ENCODE results near the gene RNF212. TPM values are rescaled to one million over a fixed set of nuclear protein-coding genes. Genes with fewer than 3 reads are reported as not detected.

Gene RNF212
- total and polyA plus RNA-seq, 2 of the 13 experiments (the other 11 are each of a cell fraction or from before 2014, with no cell fraction given), result not detected

- H4K20me1 ChIP-seq (ENCODE audit: insufficient read depth, low read length), result no peaks in the 10 kb centered on the region
- H3K79me2 ChIP-seq (ENCODE audit: insufficient read depth, low read length), result no peaks in the 10 kb centered on the region
- no peak overlapping the region for H3K9ac ChIP-seq (ENCODE audit: insufficient read depth, low read depth, low read length)
- no peaks in the 10 kb centered on the region for H3K36me3 ChIP-seq (replicated peaks in 1 of 2; ENCODE audit: control insufficient read depth in 1 of 2, insufficient read depth in 2 of 2, low read length in 2 of 2)
- in situ Hi-C loops (cut with HindIII; ENCODE audit: extremely low pct_ligation_motif_present, low pct_unique_long_range_greater_than_20kb), result no loop called here
- intact Hi-C loops (cut with micrococcal nuclease; ENCODE audit: unreplicated experiment), result no loop called here
- no TSS peak for BruUV-seq (replicated peaks)
- TF ChIP-seq ZNF761 (CRISPR knock-in tag; conservative IDR thresholded peaks at IDR 0.05), result no peak
- TF ChIP-seq BCLAF1 (IDR thresholded peaks at IDR 0.05), result no peak
- TF ChIP-seq ZFAT (CRISPR knock-in tag; conservative IDR thresholded peaks at IDR 0.05), result no peak
- no peak for TF ChIP-seq ZNF10 (CRISPR knock-in tag; IDR thresholded peaks at IDR 0.05; ENCODE audit: borderline replicate concordance, low read depth)
- no peak for TF ChIP-seq ZNF160 (CRISPR knock-in tag; IDR thresholded peaks at IDR 0.05)
- TF ChIP-seq SOX5 (CRISPR knock-in tag; IDR thresholded peaks at IDR 0.05; ENCODE audit: borderline replicate concordance), result no peak
- no peak for TF ChIP-seq CEBPZ (IDR thresholded peaks at IDR 0.05; ENCODE audit: low read length)
- TF ChIP-seq ZNF224 (CRISPR knock-in tag; IDR thresholded peaks at IDR 0.05), result no peak
- no peak for TF ChIP-seq CEBPB (IDR thresholded peaks at IDR 0.05; ENCODE audit: borderline replicate concordance, low read depth, low read length)
- TF ChIP-seq PRDM15 (CRISPR knock-in tag; IDR thresholded peaks at IDR 0.05), result no peak
- TF ChIP-seq ZFX (CRISPR knock-in tag; IDR thresholded peaks at IDR 0.05; ENCODE audit: low read depth), result no peak
- TF ChIP-seq ATF4 (CRISPR knock-in tag; IDR thresholded peaks at IDR 0.05), result no peak
- TF ChIP-seq KLF12 (CRISPR knock-in tag; IDR thresholded peaks at IDR 0.05; ENCODE audit: borderline replicate concordance), result no peak
- no peak overlapping the region for H3K4me3 ChIP-seq (replicated peaks in 1 of 3; ENCODE audit: insufficient read depth in 1 of 3, low read depth in 2 of 3, low read length in 3 of 3)
- DNase-seq (ENCODE audit: low spot score) (no peak), FAIRE-seq (no peak), ATAC-seq (no peak)
- ChIA-PET POLR2A (no interaction called here), CTCF (ENCODE audit: low intra/inter-chr PET ratio, low total read pairs) (no interaction called here)
- H2AFZ ChIP-seq (ENCODE audit: low read length), result no peak overlapping the region
- H3K4me2 ChIP-seq (ENCODE audit: low read depth, low read length), result no peak overlapping the region
- WGBS (ENCODE audit: low lambda C conversion rate), result 0% methylated on average over 1 of the region's 1 CpG
- no peaks in the 10 kb centered on the region for H3K9me3 ChIP-seq (ENCODE audit: low read length)
- H3K4me1 ChIP-seq (ENCODE audit: insufficient read depth, low read length), result no peaks in the 10 kb centered on the region
- H3K27ac ChIP-seq (ENCODE audit: extremely low read length, insufficient read depth, low read length), result no peak overlapping the region
- H3K27me3 ChIP-seq (ENCODE audit: control insufficient read depth in 1 of 2, insufficient read depth in 2 of 2, low read length in 2 of 2), result peaks cover 1 to 3% of the 10 kb centered on the region in 2 experiments; a peak in 2 of 5 replicates
These were observed 13.1 kb upstream of the RNF212 start for GRCh38 chr4:1126506-1126905.

Data from HepG2 (cell line).